Measurements from ENCODE around the gene CYP3A4.

The CYP3A4 gene

DNA sequence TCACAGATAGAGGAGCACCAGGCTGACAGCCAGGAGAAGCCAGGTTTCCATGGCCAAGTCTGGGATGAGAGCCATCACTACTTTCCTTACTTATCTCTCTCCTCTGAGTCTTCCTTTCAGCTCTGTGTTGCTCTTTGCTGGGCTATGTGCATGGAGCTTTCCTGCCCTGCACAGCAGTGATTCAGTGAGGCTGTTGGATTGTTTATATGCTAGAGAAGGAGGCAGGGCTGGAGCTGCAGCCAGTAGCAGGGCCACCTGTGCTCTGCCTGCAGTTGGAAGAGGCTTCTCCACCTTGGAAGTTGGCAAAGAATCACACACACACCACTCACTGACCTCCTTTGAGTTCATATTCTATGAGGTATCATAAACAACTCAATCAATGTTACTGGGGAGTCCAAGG, at the start of gene CYP3A4:
TSS of gene CYP3A4 (minus strand) at position 178 of the 400 bp plus-strand sequence. CDS start at position 75, 103 bp downstream.
- H3K4me3 Mint-ChIP-seq: no peak within 1 kb of the TSS
- peaks cover 24% of the 10 kb centered on the region for H3K27me3 Mint-ChIP-seq
- H3K4me1 Mint-ChIP-seq: peaks cover 6% of the 10 kb centered on the region
- no peak within 1 kb of the TSS for H3K27ac Mint-ChIP-seq
- no peak for DNase-seq
- H3K36me3 Mint-ChIP-seq: no peaks in the 10 kb centered on the region
- CTCF ChIA-PET: no interaction called here
- H3K9me3 Mint-ChIP-seq: no peaks in the 10 kb centered on the region

DNA sequence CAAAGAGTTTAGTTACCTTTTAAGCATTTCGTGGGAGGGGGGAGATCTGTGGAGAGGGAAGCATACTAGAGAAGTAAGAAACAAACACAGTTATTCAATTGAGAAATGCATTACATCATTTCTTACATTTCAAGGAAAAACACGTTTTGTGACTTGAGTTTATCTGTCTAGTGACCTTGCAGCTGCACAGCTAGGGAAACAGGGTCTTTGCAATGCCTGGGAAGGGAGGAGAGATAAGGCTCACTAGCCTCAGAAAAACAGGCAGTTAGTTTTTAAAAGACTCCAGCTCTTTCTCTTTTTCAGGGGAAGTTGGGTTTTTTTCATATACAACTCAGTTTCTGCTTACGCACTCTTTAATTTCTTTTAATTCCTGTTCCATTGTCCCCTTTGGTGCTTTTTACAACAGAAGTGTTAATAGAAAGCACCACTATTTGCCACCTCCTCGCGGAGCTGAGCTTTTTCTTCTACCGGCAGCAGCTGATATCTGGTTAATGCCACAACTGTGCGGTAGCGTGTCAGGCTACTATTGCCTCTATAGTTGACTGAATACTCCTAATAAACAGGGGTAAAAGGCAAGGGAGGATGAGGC, 49.4 kb upstream of the CYP3A4 start:
- CTCF ChIA-PET: no interaction called here
- DNase-seq: no peak
- Mint-ChIP-seq H3K36me3 (no peaks in the 10 kb centered on the region), H3K4me1 (peaks cover 3% of the 10 kb centered on the region), H3K4me3 (no peak overlapping the region), H3K27ac (no peak overlapping the region), H3K27me3 (peaks cover 11% of the 10 kb centered on the region), H3K9me3 (no peaks in the 10 kb centered on the region)

DNA sequence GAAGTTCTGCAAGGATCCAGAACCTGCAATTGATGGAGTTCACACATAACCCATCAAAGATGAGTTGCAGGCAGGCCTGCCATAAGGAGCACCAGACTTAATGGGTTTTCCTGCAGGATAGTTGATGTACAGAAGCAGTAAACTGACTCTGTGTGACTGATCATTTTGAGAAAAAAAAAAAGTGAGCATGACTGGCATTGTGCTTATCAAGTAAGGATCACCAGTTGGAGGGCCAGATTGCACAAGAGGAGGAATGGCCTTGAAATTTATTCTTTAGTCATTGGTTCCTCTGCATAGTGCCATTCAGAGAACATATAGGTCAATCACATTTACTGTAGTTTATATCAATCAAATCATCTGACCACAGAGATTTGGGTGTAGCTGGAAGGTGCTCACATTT, 47.6 kb upstream of the CYP3A4 start:
- Mint-ChIP-seq H3K36me3 (no peaks in the 10 kb centered on the region), H3K4me3 (no peak overlapping the region), H3K27me3 (peaks cover 16% of the 10 kb centered on the region), H3K4me1 (no peaks in the 10 kb centered on the region), H3K9me3 (no peaks in the 10 kb centered on the region), H3K27ac (no peak overlapping the region)
- DNase-seq: no peak
- CTCF ChIA-PET: no interaction called here

DNA sequence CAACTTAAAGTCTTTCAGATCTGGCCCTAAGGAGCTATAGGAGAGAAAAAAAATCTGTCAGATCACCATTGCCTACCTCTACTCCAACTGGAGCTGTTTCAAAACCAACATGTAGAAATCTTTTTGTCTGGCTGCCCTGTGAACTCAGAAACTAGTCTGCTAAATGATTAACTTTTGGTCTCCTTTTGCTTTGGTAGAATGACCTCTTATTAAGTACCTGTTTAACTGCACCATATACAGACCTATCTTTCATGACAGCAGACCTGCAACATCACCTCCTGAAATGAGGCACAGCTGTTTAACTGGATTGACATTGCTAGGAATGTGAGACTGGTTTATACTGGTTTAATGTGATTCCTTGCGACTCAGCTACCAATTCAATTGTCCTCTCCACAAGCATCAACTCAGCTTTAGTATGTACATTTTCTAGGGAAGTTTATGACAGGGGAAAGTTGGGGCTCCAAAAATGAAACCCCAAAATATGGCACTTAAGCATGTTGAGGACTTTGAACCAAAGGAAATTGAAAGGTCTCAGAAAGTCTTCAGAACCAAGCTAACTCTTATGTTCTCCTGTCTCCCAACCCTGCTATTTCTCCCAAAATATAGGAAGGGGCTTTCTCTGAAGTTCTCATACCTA, 45.7 kb upstream of the CYP3A4 start:
- H3K27me3 Mint-ChIP-seq: peaks cover 24% of the 10 kb centered on the region
- CTCF ChIA-PET: no interaction called here
- no peak overlapping the region for H3K4me3 Mint-ChIP-seq
- H3K9me3 Mint-ChIP-seq: no peaks in the 10 kb centered on the region
- no peaks in the 10 kb centered on the region for H3K36me3 Mint-ChIP-seq
- no peak for DNase-seq
- no peak overlapping the region for H3K27ac Mint-ChIP-seq
- H3K4me1 Mint-ChIP-seq: no peaks in the 10 kb centered on the region

DNA sequence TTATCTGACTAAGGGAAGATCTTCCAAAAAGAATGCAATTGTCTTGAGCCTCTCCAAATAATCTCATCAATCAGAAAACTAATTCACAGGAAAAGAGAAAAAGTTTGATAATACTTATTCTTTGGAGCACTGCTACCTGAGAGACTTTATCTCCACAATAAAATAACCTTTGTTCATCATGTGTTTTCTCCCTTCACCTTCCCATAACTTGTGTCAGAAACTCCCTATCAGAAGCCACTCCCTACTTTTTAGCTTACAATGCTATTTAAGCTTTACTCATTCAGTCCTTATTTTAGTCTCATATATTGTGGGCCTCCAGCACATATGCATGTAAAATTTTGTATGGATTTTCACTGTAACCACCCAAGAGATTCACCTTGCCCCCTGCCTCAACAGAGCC, 44.8 kb upstream of the CYP3A4 start:
- H3K9me3 Mint-ChIP-seq: no peaks in the 10 kb centered on the region
- H3K27ac Mint-ChIP-seq: no peak overlapping the region
- no peak overlapping the region for H3K4me3 Mint-ChIP-seq
- no peak for DNase-seq
- peaks cover 24% of the 10 kb centered on the region for H3K27me3 Mint-ChIP-seq
- no peaks in the 10 kb centered on the region for H3K36me3 Mint-ChIP-seq
- CTCF ChIA-PET: interaction anchor here (0.6 kb wide), 1 partner anchor 158 kb away, joined by 3 read pairs; no protein-coding TSS in a partner anchor
- H3K4me1 Mint-ChIP-seq: no peaks in the 10 kb centered on the region

DNA sequence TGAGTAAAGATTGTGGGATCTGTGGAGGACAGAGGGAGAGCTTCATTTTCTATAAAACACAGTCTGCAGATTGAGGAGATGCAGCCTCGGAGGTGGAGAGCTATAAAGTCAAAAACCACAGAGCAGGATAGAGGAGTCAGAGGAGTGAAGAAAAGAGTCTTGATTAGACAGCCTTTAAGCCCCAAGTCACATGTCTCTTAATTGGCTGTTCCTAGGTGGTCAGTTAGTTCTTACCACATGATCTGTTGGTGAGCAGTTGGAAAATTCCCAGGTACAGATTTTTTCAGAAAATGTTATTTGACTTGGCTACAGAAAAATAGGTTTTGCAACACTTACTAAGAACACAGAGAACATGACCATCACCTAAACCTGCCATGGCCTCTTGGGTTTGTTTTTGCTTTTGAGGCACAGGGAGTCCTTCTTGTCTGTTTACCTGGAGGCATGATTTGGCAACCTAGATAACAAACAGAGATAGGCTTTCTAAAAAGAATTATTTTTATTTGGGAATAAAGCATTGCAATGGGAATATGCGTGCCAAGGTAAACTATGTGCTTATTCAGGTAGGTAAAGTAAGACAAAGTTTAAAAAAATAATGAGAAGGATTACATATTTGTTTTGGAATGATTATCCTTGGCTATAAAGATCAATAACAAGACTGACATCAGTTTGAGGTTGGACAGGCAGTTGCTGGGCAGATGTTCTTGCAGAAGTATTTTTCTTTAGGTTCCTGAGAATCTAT, 43.2 kb upstream of the CYP3A4 start:
- H3K27ac Mint-ChIP-seq: no peak overlapping the region
- no peaks in the 10 kb centered on the region for H3K9me3 Mint-ChIP-seq
- H3K36me3 Mint-ChIP-seq: no peaks in the 10 kb centered on the region
- no peak overlapping the region for H3K4me3 Mint-ChIP-seq
- CTCF ChIA-PET: no interaction called here
- peaks cover 31% of the 10 kb centered on the region for H3K27me3 Mint-ChIP-seq
- H3K4me1 Mint-ChIP-seq: no peaks in the 10 kb centered on the region
- DNase-seq: no peak

DNA sequence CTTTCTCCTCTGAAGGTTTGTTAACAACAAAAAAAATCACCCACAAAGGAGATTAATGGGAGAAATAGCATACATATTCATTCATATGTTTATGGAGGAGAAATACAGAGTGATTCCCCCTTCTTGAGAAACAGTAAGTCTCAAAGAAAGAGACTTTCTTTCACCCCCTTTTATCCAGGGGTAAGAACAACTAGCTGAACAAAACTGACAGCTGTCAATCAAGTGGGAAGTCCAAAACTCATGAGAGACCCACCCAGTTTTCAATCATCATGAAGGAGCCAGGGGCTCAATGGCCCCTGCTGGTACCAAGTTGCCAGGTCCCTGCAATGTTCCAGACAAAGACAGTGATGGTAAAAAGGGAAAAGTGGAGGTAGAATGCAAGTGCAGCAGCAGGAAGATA, 41.9 kb upstream of the CYP3A4 start:
- CTCF ChIA-PET: no interaction called here
- DNase-seq: no peak
- peaks cover 38% of the 10 kb centered on the region for H3K27me3 Mint-ChIP-seq
- H3K4me1 Mint-ChIP-seq: no peaks in the 10 kb centered on the region
- H3K36me3 Mint-ChIP-seq: no peaks in the 10 kb centered on the region
- H3K9me3 Mint-ChIP-seq: no peaks in the 10 kb centered on the region
- H3K27ac Mint-ChIP-seq: no peak overlapping the region
- no peak overlapping the region for H3K4me3 Mint-ChIP-seq

DNA sequence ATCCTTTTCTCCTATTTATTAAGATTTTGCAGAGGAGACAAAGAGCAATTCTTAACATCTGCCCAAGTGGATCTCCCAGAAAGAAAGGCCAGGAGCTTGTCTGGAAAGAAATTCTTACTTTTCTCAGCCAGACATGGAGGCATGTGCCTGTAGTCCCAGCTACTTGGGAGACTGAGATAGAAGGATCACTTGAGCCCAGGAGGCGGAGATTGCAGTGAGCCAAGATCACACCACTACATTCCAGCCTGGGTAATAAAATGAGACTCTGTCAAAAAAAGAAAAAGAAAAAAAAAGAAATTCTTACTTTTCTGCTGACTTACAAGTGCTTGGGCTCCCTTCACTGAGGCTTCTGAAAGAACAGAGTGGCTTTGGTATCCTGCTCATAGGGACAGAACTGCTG, 41.5 kb upstream of the CYP3A4 start:
- Mint-ChIP-seq H3K4me3 (no peak overlapping the region), H3K9me3 (no peaks in the 10 kb centered on the region), H3K27me3 (peaks cover 39% of the 10 kb centered on the region), H3K27ac (no peak overlapping the region), H3K4me1 (no peaks in the 10 kb centered on the region), H3K36me3 (no peaks in the 10 kb centered on the region)
- CTCF ChIA-PET: no interaction called here
- no peak for DNase-seq

DNA sequence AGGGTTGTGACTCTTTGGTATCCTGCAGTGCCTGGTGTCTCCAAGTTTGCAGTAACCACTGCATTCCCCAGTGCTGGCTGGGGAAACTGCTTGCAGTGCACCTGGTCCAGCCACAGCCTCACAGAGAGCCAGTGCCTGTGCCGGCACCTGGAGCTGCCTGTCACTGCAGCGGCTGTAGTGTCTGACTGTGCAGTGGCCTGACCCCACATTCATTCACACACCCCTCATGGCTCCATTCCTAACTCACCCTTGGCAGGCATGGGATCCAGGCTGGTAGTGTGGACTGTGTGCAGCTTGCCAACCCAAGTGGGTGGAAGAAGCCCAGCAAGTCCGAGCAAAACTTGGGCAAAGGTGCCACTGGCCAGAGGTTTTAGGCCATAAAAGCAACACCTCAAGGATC, 40.1 kb upstream of the CYP3A4 start:
- Mint-ChIP-seq H3K27me3 (peaks cover 42% of the 10 kb centered on the region), H3K4me3 (no peak overlapping the region), H3K27ac (no peak overlapping the region), H3K4me1 (no peaks in the 10 kb centered on the region), H3K9me3 (no peaks in the 10 kb centered on the region), H3K36me3 (no peaks in the 10 kb centered on the region)
- DNase-seq: no peak
- CTCF ChIA-PET: no interaction called here

DNA sequence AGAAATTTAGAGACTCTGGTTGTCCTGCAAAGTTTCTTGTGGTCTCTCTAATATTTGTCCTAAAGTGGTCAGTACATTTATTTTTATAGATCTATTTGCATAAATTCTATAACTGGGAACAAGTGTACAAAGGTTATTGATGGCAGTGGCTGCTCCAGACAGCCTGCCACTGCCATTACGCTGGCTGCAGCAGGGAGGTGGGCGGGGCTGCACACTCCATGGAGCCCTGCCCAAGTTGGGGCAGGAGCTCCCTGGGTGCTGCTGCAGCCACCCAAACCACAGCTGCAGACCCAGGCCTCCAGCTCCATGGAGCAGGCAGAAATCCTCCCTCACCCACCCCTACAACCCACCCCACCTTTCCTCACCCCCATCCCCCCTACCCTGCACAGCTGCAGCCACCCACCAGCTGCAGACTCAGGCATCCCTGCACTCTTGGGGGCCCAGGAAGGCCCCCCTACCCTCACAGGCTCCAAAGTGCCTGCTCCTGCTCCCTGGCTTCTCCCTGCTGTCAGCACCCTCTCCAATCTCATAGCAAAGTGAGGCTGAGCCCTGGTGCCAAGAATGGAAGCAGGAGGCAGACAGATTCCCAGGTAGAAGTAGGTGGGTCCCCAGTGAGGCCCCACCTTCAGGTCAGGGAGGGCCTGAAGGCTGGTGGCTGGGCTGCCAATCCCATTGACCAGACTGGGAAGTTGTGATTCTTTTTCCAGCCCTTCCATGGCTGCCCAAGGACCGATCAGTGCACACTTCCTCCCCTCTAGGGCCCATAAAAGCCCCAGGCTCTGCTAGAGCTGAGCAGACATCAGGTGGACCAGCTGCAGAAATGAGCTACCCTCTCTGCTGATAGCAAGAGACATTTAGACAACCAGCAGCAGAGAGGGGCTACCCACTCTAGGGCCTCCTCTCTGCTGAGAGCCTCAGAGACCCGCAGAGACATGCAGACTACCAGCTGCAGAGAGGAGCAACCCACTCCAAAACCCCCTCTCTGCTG, 39.0 kb upstream of the CYP3A4 start:
- Mint-ChIP-seq H3K27ac (no peak overlapping the region), H3K36me3 (no peaks in the 10 kb centered on the region), H3K4me3 (no peak overlapping the region), H3K4me1 (no peaks in the 10 kb centered on the region), H3K9me3 (no peaks in the 10 kb centered on the region), H3K27me3 (peaks cover 37% of the 10 kb centered on the region)
- CTCF ChIA-PET: no interaction called here
- no peak for DNase-seq

DNA sequence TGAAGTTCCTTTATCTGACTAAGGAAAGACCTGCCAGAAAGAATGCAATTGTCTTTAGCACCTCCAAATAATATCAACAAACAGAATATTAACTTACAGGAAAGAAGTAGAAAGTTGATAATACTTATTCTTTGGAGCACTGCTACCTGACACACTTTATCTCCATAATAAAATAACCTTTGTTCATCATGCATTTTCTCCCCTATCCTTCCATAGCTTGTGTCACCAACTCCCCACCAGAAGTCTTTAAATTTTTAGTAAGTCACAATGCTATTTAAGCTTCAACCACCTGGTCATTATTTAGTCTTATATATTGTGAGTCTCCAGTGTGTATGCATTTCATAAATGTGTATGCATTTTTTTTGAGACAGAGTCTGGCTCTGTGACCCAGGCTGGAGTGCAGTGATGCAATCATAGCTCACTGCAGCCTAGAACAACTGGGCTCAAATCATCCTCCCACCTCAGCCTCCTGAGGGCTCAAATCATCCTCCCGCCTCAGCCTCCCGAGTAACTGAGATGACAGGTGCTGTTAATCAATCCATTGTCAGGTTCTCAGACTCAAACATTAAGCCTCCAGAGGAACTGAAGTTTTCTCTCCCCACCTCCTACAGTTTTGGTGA, 36.5 kb upstream of the CYP3A4 start:
- H3K4me1 Mint-ChIP-seq: no peaks in the 10 kb centered on the region
- no peak overlapping the region for H3K27ac Mint-ChIP-seq
- CTCF ChIA-PET: interaction anchor here (0.6 kb wide), 1 partner anchor 57 kb away, joined by 3 read pairs; no protein-coding TSS in a partner anchor
- H3K36me3 Mint-ChIP-seq: no peaks in the 10 kb centered on the region
- no peaks in the 10 kb centered on the region for H3K9me3 Mint-ChIP-seq
- peaks cover 35% of the 10 kb centered on the region for H3K27me3 Mint-ChIP-seq
- DNase-seq: no peak
- H3K4me3 Mint-ChIP-seq: no peak overlapping the region

DNA sequence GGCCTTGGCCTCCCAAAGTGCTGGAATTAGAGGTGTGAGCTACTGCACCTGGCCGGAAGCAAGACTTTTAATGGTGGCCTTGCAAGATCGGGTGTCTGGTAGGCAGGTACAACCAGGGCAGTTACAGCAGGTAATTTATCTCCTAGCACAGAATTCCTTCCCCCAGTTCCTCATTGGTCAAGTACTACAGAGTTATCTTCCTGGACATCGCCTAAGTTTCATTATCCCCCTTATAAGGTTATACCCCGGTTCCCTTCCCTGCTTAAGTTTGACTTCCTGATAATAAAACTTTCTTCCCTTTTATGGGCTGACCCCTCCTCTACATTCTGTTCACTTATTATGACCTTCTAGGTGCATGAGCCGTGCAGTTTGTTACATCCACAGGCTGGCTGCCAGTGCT, 24.8 kb upstream of the CYP3A4 start:
- H3K9me3 Mint-ChIP-seq: no peaks in the 10 kb centered on the region
- no peak overlapping the region for H3K27ac Mint-ChIP-seq
- CTCF ChIA-PET: no interaction called here
- peaks cover 4% of the 10 kb centered on the region for H3K27me3 Mint-ChIP-seq
- no peaks in the 10 kb centered on the region for H3K4me1 Mint-ChIP-seq
- H3K36me3 Mint-ChIP-seq: no peaks in the 10 kb centered on the region
- H3K4me3 Mint-ChIP-seq: no peak overlapping the region
- DNase-seq: no peak

DNA sequence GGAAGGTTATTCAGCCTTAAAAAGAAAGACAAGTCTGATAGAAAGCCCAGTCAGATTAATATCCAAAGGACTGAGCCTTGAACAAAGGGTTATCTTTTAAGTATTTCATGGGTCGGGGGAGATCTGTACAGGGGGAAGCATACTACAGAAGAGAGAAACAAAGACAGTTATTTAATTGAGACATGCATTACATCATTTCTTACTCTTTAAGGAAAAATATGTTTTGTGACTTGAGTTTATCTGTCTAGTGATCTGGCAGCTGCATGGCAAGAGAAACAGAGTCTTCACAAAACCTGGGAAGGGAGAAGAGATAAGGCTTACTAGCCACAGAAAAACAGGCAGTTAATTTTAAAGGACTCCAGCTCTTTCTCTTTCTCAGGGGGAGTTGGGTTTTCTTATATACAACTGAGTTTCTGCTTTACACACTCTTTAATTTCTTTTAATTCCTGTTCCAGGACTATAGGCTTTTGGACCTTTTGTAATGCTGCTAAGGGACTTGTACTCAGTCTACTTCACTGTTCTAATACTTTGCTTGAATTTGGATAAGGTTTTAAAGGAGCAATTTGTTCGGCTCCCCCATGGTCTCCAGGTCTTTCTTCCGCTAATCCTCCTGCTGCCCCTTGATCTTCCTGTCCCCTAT, 23.0 kb upstream of the CYP3A4 start:
- CTCF ChIA-PET: no interaction called here
- Mint-ChIP-seq H3K36me3 (no peaks in the 10 kb centered on the region), H3K27ac (no peak overlapping the region)

More for the DNA sequence above, 23.0 kb upstream of the CYP3A4 start:
- Mint-ChIP-seq H3K4me1 (no peaks in the 10 kb centered on the region), H3K9me3 (no peaks in the 10 kb centered on the region), H3K27me3 (peaks cover 16% of the 10 kb centered on the region), H3K4me3 (no peak overlapping the region)
- no peak for DNase-seq
